ENCODE data around the gene NOC4L. TPM values are rescaled to one million over a fixed set of nuclear protein-coding genes. Genes with fewer than 3 reads are reported as not detected.

Gene NOC4L
- total and polyA plus RNA-seq, 2 of the 4 experiments (the other 2 are of a cell fraction), result 5.2 to 13.4 TPM

- Histone ChIP-seq H4K91ac (ENCODE audit: insufficient read depth, low read depth, low read length) (no peak overlapping the region), H2BK20ac (ENCODE audit: low read depth, low read length) (no peak overlapping the region), H3K79me1 (ENCODE audit: low read depth in 1 of 2, low read length in 2 of 2) (no peaks in the 10 kb centered on the region), H3K4me1 (ENCODE audit: control insufficient read depth, insufficient read depth, low read length) (peaks cover 13% of the 10 kb centered on the region; the same call in 1 of the 2 replicates), H3K9me1 (ENCODE audit: insufficient read depth, low read length) (peaks cover 5% of the 10 kb centered on the region; the same call in 1 of the 2 replicates), H4K20me1 (ENCODE audit: insufficient read depth, low read length) (peaks cover 6% of the 10 kb centered on the region; the same call in 1 of the 2 replicates), H3K4ac (ENCODE audit: low read depth, low read length) (no peak overlapping the region), H3K56ac (ENCODE audit: extremely low read depth, insufficient read depth, low read length) (no peak overlapping the region), H3K27me3 (ENCODE audit: control insufficient read depth, insufficient read depth, low read length) (peaks cover 26% of the 10 kb centered on the region; the same call in 1 of the 2 replicates), H3K36me3 (ENCODE audit: control insufficient read depth, insufficient read depth, low read length) (no peaks in the 10 kb centered on the region), H3K14ac (replicated peaks; ENCODE audit: low read depth, low read length) (no peak overlapping the region), H3K18ac (ENCODE audit: low read depth, low read length) (no peak overlapping the region), H3K9ac (ENCODE audit: low read depth, low read length) (no peak overlapping the region), H4K8ac (ENCODE audit: low read depth in 2 of 2, low read length in 2 of 2) (no peak overlapping the region), H3K27ac (ENCODE audit: insufficient read depth, low read length) (no peak overlapping the region), H2AFZ (replicated peaks; ENCODE audit: low read length, poor library complexity) (no peak overlapping the region), H2BK5ac (ENCODE audit: low read depth, low read length, poor library complexity, severe bottlenecking) (no peak overlapping the region), H2AK5ac (ENCODE audit: low read depth, low read length) (no peak overlapping the region), H3K4me2 (ENCODE audit: low read depth, low read length) (no peak overlapping the region), H3K23ac (ENCODE audit: low read depth, low read length) (no peak overlapping the region), H2AK9ac (replicated peaks; ENCODE audit: low read depth, low read length, poor library complexity) (peak overlapping the region; percentile 42), H2BK120ac (ENCODE audit: low read depth, low read length) (no peak overlapping the region), H2BK15ac (ENCODE audit: low read depth, low read length) (no peak overlapping the region), H3K4me3 (ENCODE audit: insufficient read depth, low read depth, low read length) (no peak overlapping the region), H4K5ac (ENCODE audit: low read depth, low read length) (no peak overlapping the region), H3K9me3 (ENCODE audit: control insufficient read depth, insufficient read depth, low read length) (no peaks in the 10 kb centered on the region)
- no peak for TF ChIP-seq NFE2L2 (IDR thresholded peaks at IDR 0.05; ENCODE audit: low read depth, low read length)
- CTCF ChIA-PET, result no interaction called here
- WGBS, 2 experiments (ENCODE audit: extremely low coverage in 2 of 2, insufficient read length in 1 of 2), result 69% methylated on average over 12 of the region's 30 CpGs; no CpG with 5 or more reads in 1 of the 2 experiments
- intact Hi-C loops (cut with micrococcal nuclease), result no loop called here
- in situ Hi-C loops (cut with MboI; ENCODE audit: low sequenced_read_pairs), result no loop called here
- ATAC-seq (ENCODE audit: low read depth), result no peak
- no peak for DNase-seq
- dilution Hi-C loops (cut with HindIII; ENCODE audit: low sequenced_read_pairs, unreplicated experiment), result no loop called here
- POLR2A ChIA-PET (ENCODE audit: unreplicated experiment), result no interaction called here
- BruUV-seq (replicated peaks), result no TSS peak
Measured at GRCh38 chr12:132167611-132168310, 23.5 kb downstream of the NOC4L start.
